MCF 10A (cell line): Measurements from ENCODE around the gene DNAJC12. TPM values are rescaled to one million over a fixed set of nuclear protein-coding genes. Genes with fewer than 3 reads are reported as not detected.
A peak's percentile ranks its signal among the peaks of the same experiment; 100 is the strongest.

Source experiments
- BruUV-seq: library from RNA; stranded (reverse); fragments of 400-500 nt; replicated peaks from 2 replicates; lab custom pipeline; 2021; lab: Mats Ljungman, UMichigan
- CTCF ChIA-PET: fragments of 300-600 bp; sonication (Branson Sonifier 250); formaldehyde crosslinking; extraction: SDS; loops from one replicate; lab custom pipeline; 2021; ENCODE audit warnings: antibody characterized with exemption, inconsistent platforms; lab: Yijun Ruan, JAX
- POLR2A ChIA-PET: fragments of 300-600, 350-650 bp; sonication (Branson Sonifier 250); formaldehyde crosslinking; extraction: SDS; loops from one replicate; lab custom pipeline; 2020; ENCODE audit warnings: antibody characterized with exemption, inconsistent platforms; lab: Yijun Ruan, JAX
- DNase-seq: peaks from one replicate; pipeline ENCODE4 v3.0.0-alpha.2; 2018; ENCODE audit not compliant: unreplicated experiment
- H3K27ac Mint-ChIP-seq: one replicate; pipeline ENCODE4 v1.8.0; 2022; ENCODE audit warnings: mild to moderate bottlenecking, low read depth, mixed read lengths; ENCODE audit not compliant: unreplicated experiment
- H3K27me3 Mint-ChIP-seq: one replicate; pipeline ENCODE4 v1.8.0; 2022; ENCODE audit warnings: mixed read lengths; ENCODE audit not compliant: insufficient read depth, unreplicated experiment
- H3K36me3 Mint-ChIP-seq: one replicate; pipeline ENCODE4 v1.8.0; 2022; ENCODE audit warnings: mild to moderate bottlenecking, moderate library complexity, mixed read lengths; ENCODE audit not compliant: insufficient read depth, unreplicated experiment
- H3K4me1 Mint-ChIP-seq: one replicate; pipeline ENCODE4 v1.8.0; 2022; ENCODE audit warnings: mixed read lengths; ENCODE audit not compliant: insufficient read depth, unreplicated experiment
- H3K4me3 Mint-ChIP-seq: one replicate; pipeline ENCODE4 v1.8.0; 2022; ENCODE audit warnings: mild to moderate bottlenecking, moderate library complexity, mixed read lengths; ENCODE audit not compliant: unreplicated experiment
- H3K9me3 Mint-ChIP-seq: one replicate; pipeline ENCODE4 v1.8.0; 2022; ENCODE audit warnings: mixed read lengths; ENCODE audit not compliant: unreplicated experiment
- CTCF ChIP-seq: fragments of 200-600 bp; IDR thresholded peaks from one replicate; pipeline ENCODE4 v1.8.0; 2022; ENCODE audit warnings: antibody characterized with exemption, mild to moderate bottlenecking; ENCODE audit not compliant: unreplicated experiment
- intact Hi-C: fragments of 100-400 bp; cut with micrococcal nuclease; formaldehyde crosslinking; loops from 2 replicates; pipeline ENCODE4 v1.14.1; 2022
- total RNA-seq: library from RNA; stranded (reverse); gene quantifications from 2 replicates; pipeline ENCODE4 v1.2.3, GENCODE V29; 2022

The DNAJC12 gene
- total RNA-seq, 1 experiment from 2014 or later, result 9.5 TPM

GRCh38 chr10:67851186-67851585, 13.2 kb upstream of the DNAJC12 start:
- POLR2A ChIA-PET, result interaction anchor here (0.6 to 2.3 kb wide), 3 partner anchors 13 to 34 kb away, joined by 3 to 5 read pairs (median 4); partner anchors contain the start of genes DNAJC12 and SIRT1
- no peak for TF ChIP-seq CTCF
- intact Hi-C loops, result no loop called here
- H3K27me3 Mint-ChIP-seq, result no peaks in the 10 kb centered on the region
- H3K27ac Mint-ChIP-seq, result no peak overlapping the region
- no peak for DNase-seq
- no TSS peak for BruUV-seq
- no peak overlapping the region for H3K4me3 Mint-ChIP-seq
- H3K36me3 Mint-ChIP-seq, result peaks cover 13% of the 10 kb centered on the region
- H3K4me1 Mint-ChIP-seq, result peaks cover 3% of the 10 kb centered on the region
- CTCF ChIA-PET, result interaction anchor here (0.7 to 1.5 kb wide), 4 partner anchors 33 to 617 kb away, joined by 3 to 7 read pairs (median 3); no protein-coding TSS in a partner anchor
- H3K9me3 Mint-ChIP-seq, result no peaks in the 10 kb centered on the region

GRCh38 chr10:67849331-67850011, 11.5 kb upstream of the DNAJC12 start:
- CTCF ChIA-PET, result interaction anchor here (0.6 to 1.0 kb wide), 3 partner anchors 11 to 189 kb away, joined by 3 read pairs; partner anchors contain the start of gene DNAJC12
- H3K36me3 Mint-ChIP-seq, result peaks cover 7% of the 10 kb centered on the region

GRCh38 chr10:67843284-67843683, 5.3 kb upstream of the DNAJC12 start:
- no peak overlapping the region for H3K4me3 Mint-ChIP-seq
- POLR2A ChIA-PET, result no interaction called here
- H3K9me3 Mint-ChIP-seq, result no peaks in the 10 kb centered on the region
- no peaks in the 10 kb centered on the region for H3K27me3 Mint-ChIP-seq
- H3K27ac Mint-ChIP-seq, result no peak overlapping the region
- intact Hi-C loops, result no loop called here
- no peak for DNase-seq
- H3K36me3 Mint-ChIP-seq, result no peaks in the 10 kb centered on the region
- TF ChIP-seq CTCF, result no peak
- H3K4me1 Mint-ChIP-seq, result no peaks in the 10 kb centered on the region
- CTCF ChIA-PET, result interaction anchor here (0.6 kb wide), 1 partner anchor 252 kb away, joined by 4 read pairs; no protein-coding TSS in a partner anchor
- BruUV-seq, result no TSS peak

More at GRCh38 chr10:67849331-67850011, 11.5 kb upstream of the DNAJC12 start:
- TSS peak; percentile 96 for BruUV-seq
- H3K27me3 Mint-ChIP-seq, result no peaks in the 10 kb centered on the region
- peak overlapping the region; percentile 94 for H3K27ac Mint-ChIP-seq
- peak; percentile 94 for DNase-seq
- H3K9me3 Mint-ChIP-seq, result no peaks in the 10 kb centered on the region
- TF ChIP-seq CTCF, result no peak
- no peaks in the 10 kb centered on the region for H3K4me1 Mint-ChIP-seq
- H3K4me3 Mint-ChIP-seq, result peak overlapping the region; percentile 88
- intact Hi-C loops, result no loop called here
- POLR2A ChIA-PET, result interaction anchor here (0.8 to 1.9 kb wide), 5 partner anchors 12 to 223 kb away, joined by 3 to 23 read pairs (median 4); partner anchors contain the start of genes DNAJC12 and SIRT1

GRCh38 chr10:67841737-67842136, 3.7 kb upstream of the DNAJC12 start:
- POLR2A ChIA-PET, result no interaction called here
- BruUV-seq, result no TSS peak
- intact Hi-C loops, result no loop called here
- no peaks in the 10 kb centered on the region for H3K27me3 Mint-ChIP-seq
- DNase-seq, result no peak
- CTCF ChIA-PET, result no interaction called here
- no peak overlapping the region for H3K27ac Mint-ChIP-seq
- H3K4me3 Mint-ChIP-seq, result no peak overlapping the region
- H3K36me3 Mint-ChIP-seq, result no peaks in the 10 kb centered on the region
- H3K4me1 Mint-ChIP-seq, result no peaks in the 10 kb centered on the region
- no peak for TF ChIP-seq CTCF
- no peaks in the 10 kb centered on the region for H3K9me3 Mint-ChIP-seq
